TTC549 (cell line): Measurements from ENCODE around the gene ATP2C1.
"Not testable (repeated sequence)": the region's sequence is repeated elsewhere in the genome, so short reads cannot be mapped to it uniquely, and the experiment has no call there.

Experiments
- FAIRE-seq: peaks from 2 replicates; lab custom pipeline; 2012; peaks lifted over from hg19 to GRCh38; lab: Jason Lieb, UNC

ATP2C1 gene

GRCh38 chr3:130939753-130940152 lies 45.9 kb downstream of the ATP2C1 start:
- FAIRE-seq: no peak

DNA sequence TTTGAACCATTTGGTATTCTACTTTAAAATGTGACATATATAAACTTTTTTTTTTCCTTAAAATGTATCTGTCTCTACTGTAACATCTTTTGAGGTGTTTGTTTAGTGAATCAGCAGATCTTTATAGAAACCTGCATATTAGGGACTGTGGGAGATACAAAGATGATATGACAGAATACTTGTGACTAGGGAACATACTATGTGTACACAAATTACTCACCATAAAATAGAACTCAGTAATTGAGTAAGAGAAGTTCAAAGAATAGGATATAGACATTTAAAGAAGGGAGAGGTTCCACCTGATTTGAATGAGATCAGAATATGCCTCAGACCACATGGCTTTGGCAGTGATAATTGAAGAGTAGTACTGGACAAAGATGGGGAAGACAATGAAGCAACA lies 47.9 kb downstream of the ATP2C1 start:
- no peak for FAIRE-seq

DNA sequence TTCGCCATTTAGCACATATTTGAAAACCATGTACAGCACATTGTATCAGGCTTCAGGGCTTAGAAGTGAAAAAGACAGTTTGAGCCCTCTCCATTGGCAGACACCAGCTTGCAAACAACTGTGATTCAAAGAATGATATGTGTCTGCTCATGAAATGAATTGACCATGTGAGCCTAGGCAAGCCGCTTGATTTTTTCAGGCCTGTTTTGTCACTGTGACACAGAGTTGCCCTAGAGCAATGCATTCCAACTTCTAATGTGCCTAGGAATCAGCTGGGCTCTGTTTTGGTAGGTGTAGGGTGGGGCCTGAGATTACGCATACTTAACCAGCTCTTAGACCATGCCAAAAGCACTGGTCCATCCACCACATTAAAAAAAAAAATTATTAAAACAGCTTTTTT lies 53.0 kb downstream of the ATP2C1 start:
- FAIRE-seq: no peak

DNA sequence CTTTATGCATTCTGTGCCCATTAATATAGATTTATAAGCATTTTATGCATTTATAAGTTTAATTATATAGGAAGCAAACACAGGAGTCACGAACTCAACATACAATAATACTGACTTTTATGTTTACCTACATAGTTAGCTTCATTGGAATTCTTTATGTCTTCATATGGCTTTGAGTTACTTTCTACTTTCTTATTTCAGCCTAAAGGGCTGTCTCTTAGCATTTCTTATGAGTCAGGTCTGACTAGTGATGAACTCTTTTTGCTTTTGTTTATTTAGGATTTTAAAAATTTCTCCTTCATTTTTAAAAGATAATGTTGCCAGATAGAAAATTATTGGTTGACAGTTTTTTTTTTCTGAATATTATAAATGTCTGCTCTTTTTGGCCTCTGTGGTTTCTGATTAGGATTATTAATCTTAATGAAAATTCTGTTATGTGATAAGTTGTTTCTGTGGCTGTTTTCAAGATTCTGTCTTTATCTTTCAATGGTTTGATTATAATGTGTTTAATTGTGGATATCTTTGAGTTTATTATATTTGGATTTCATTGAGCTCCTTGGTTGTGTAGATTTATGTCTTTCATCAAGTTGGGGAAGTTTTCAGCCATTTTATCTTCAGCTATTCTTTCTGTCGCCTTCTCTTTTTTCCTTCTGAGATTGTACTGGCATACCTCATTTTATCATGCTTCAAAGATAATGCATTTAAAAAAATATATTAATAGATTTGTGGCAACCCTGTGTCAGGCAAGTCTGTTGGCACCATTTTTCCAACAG lies 54.3 kb downstream of the ATP2C1 start:
- FAIRE-seq: no peak

GRCh38 chr3:130948929-130949328 lies 55.0 kb downstream of the ATP2C1 start:
- FAIRE-seq: no peak

- no peak for FAIRE-seq
Observed at GRCh38 chr3:130950124-130950523, 56.2 kb downstream of the ATP2C1 start.

DNA sequence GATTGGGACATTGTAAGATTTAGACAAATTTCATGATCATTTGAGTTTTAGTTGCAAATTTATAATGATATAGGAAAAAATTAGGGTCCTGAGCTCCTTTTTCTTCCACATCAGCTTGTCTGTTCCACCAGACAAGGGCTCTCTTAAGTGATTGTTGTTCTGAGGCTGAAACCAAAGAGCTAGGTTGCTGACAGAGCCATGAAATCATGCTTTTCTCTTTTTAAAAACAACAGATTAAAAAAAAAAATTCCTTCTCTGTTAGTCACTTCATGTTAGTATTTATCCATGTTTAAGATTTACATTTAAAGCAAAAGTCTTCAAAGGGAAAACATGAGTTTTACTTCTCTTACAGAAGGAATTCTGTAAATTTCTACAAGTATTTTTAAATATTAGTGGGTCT lies 56.8 kb downstream of the ATP2C1 start:
- FAIRE-seq: no peak

DNA sequence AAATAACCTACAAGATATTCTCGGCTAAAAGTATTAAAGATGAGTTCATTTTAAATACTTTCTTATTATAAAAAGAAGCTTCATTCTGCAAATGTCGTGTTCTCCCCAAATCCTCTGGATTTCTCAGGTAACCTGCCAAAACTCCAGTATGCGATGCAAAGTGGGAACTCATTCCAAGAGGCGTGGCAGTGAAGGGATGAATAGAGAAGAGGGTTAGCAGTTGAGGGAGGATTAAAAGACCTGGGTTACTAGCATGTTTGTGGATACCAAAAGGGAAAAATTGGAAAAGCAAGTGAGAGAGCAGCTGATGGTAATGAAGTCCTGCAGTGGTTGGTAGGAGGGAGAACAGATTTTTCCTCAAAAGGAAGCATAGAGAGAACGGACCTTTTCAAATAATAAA lies 61.6 kb downstream of the ATP2C1 start:
- FAIRE-seq: no peak

- peak; percentile 51 for FAIRE-seq
Observed at GRCh38 chr3:130956281-130956680, 62.4 kb downstream of the ATP2C1 start.

- FAIRE-seq: no peak
Observed at GRCh38 chr3:130956721-130957120, 62.8 kb downstream of the ATP2C1 start.

DNA sequence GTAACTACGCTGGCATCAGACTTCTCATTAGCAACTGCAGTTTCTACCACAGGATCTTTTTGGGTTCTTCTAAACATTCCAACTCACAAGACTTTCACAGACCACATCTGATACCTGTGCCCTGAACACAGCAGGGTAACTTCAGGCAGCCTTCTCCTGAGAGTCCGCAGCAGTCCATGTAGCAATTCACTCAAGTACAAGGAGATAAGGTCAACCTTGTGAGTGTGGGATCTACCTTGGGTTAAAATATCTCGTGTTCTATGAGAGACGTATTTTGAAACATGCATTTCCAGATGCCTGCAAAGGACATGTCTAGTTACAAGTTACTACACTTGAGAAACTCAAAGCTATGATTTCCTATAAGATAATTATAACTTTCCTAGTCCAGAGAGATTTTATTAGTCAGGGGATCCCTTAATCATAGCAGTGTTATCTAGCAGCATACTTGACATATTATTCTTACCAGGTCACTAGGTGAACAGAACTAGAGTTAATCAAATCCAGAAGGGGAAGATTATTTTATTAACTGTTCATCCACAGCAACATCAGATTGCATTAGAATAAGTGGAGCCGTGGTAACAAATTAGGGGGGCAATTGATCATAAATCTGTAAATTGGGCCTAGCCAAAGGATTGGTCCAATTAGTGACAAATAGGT lies 66.4 kb downstream of the ATP2C1 start:
- FAIRE-seq: no peak

DNA sequence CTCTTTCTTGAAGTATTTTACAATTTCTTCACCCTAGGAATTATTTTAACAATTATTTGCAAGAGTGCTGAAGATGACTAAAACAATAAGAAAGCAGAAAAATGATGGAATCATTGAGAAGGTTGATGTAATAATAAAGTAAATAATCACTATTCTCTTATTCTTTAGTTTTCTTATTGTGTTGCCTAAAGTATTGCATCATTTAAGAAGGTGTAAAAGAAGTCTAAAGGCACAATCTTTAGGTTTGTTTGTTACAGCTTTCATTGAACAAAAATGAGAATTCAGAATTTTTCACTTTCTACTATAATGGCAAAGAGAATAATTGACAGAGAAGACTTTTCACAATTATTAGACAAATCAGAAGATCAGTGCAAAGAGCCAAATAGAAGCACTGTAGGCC lies 67.6 kb downstream of the ATP2C1 start:
- no peak for FAIRE-seq

- no peak for FAIRE-seq
Observed at GRCh38 chr3:130963444-130963843, 69.6 kb downstream of the ATP2C1 start.

GRCh38 chr3:130963878-130964277 lies 70.0 kb downstream of the ATP2C1 start:
- no peak for FAIRE-seq

DNA sequence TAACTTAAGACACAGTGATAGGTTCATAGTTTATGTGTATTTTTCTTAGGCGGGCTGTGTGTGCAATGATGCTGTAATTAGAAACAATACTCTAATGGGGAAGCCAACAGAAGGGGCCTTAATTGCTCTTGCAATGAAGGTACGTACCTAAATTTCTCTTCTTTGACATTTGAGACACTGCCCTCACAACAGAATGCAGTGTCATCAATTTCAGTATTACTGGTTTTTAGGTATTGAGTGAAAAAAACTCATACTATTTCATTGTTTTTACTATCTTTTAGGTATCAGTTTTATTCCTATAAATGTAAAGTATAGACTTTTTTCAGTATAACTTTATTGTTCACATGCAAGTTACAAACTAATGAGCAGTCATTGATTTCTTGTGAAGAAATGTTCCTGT lies 73.4 kb downstream of the ATP2C1 start:
- FAIRE-seq: no peak

DNA sequence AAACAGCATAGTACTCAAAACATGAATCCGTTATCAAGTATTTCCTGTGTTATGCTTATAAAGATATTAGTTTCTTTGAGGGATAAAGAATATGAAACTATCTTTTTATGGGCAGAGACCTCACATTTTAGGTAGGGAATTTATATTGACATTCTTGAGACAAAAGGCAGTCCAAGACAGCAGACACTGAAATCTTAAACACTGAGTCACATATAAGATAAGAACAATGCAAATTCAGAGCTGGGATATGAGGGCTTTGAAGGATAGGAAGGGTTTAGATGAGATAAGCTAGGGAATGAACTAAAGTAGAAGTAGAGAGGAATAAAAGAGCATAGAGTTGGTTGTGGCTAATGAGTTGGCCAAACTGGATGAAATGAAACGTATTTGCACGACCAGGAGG lies 74.3 kb downstream of the ATP2C1 start:
- no peak for FAIRE-seq

GRCh38 chr3:130969621-130970020 lies 75.7 kb downstream of the ATP2C1 start:
- no peak for FAIRE-seq

GRCh38 chr3:130971208-130971607 lies 77.3 kb downstream of the ATP2C1 start:
- no peak for FAIRE-seq

- not testable (repeated sequence) for FAIRE-seq
Observed at GRCh38 chr3:130972592-130972991, 78.7 kb downstream of the ATP2C1 start.

- no peak for FAIRE-seq
Observed at GRCh38 chr3:130973406-130973805, 79.5 kb downstream of the ATP2C1 start.

GRCh38 chr3:130974201-130974600 lies 80.3 kb downstream of the ATP2C1 start:
- no peak for FAIRE-seq

DNA sequence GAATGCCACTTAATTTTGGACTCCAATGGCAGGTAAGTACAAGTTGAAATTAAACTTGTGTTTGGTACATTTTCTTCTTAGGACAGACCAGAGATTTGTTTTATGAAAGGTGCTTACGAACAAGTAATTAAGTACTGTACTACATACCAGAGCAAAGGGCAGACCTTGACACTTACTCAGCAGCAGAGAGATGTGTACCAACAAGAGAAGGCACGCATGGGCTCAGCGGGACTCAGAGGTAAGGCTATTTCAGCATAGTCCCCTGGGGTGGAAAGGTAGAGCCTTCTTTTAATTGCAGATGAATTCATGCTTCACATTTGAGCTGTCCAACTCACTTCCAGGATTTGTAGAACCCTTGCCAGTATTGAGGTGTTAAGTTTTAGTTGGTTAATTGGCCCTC lies 81.4 kb downstream of the ATP2C1 start:
- FAIRE-seq: no peak

- no peak for FAIRE-seq
Observed at GRCh38 chr3:130976706-130977105, 82.8 kb downstream of the ATP2C1 start.

- no peak for FAIRE-seq
Observed at GRCh38 chr3:130979117-130979516, 85.2 kb downstream of the ATP2C1 start.
